GM08714 (cell line): ENCODE data around the gene RNF217.
"Not testable (repeated sequence)": the region's sequence is repeated elsewhere in the genome, so short reads cannot be mapped to it uniquely, and the experiment has no call there.

Experiments used
- H3K4me3 ChIP-seq: fragments of 200-500 bp; sonication (Bioruptor generic); 2 replicates; pipeline ENCODE4 v1.5.1; 2014; ENCODE audit warnings: mild to moderate bottlenecking, low read length, inconsistent platforms
- ZNF274 ChIP-seq: IDR thresholded peaks from 2 replicates; pipeline ENCODE4 v1.6.1; 2012; ENCODE audit warnings: mild to moderate bottlenecking, low read depth, low read length

RNF217 gene

DNA sequence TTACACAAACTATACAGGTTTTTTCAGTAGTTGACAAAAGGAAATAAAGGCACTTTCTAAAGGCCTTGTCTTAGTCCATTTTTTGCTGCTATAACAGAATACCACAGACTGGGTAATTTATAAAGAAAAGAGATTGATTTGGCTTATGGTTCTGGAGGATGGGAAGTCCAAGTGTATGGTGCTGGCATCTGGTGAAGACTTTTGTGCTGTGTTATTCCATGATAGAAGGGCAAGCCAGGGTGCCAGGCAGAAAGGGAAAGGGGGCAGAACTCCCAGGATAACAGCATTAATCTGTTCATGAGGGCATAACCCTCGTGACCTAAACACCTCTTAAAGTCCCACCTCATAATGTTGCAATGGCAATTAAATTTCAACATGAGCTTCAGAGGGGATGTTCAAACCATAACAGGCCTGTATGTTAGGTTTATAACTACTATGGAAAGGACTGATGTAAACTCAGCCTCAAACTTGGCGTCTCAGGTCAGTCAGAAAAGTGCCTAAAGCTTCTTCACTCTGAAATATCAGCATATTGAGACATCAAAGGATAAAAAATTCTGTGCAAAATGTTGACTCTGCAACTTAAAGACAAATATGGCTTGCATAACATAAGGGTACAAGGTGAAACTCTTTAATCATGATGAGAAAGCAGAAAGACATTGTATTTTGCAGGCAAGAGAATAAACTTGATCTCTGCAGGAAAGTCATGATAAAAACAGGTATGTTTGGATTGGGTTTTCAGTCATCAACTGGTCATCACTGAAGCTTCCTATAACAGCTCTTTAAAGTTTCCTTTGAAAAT, 42.8 kb downstream of the RNF217 start:
- TF ChIP-seq ZNF274 = no peak
- H3K4me3 ChIP-seq = no peak overlapping the region

DNA sequence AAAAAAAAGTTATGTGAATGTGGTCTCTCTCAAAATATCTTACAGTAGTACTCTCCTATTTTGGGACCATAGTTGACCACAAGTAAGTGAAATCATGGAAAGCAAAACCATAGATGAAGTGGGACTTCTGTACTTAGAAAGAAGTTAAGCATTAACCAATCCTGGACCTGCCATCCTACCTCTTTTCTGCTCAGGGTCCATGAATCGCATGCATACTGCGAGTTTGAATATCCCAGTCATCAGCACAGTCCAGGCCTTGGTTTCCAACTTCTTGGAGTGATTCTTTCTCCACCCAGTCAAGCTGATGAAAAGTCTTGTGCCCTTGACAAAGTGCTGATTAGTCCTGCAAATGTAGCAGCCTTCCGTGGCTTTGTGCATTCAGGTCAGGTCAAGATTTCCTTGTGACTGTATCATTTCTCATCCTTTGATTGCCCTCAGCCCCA, 46.0 kb downstream of the RNF217 start:
- TF ChIP-seq ZNF274 = no peak
- H3K4me3 ChIP-seq = no peak overlapping the region

DNA sequence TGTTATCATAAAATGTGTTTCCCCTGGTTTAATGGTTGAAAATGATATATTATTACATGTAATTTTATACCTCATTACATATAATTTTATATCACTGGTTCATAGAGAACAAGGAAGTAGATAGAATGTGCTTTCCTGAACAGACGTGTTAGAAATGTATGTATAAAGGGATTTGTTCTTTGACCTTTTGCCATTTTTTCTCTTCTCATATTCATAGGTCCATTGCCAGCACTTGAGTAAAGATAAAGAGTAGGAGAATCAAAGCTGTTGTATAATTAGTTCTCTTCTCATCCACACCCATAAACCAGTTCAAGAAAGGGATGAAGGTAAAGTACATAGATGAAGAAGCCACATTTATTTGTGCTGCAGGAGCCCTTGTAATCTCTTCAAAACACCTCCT, 46.7 kb downstream of the RNF217 start:
- TF ChIP-seq ZNF274 = no peak
- H3K4me3 ChIP-seq = no peak overlapping the region

DNA sequence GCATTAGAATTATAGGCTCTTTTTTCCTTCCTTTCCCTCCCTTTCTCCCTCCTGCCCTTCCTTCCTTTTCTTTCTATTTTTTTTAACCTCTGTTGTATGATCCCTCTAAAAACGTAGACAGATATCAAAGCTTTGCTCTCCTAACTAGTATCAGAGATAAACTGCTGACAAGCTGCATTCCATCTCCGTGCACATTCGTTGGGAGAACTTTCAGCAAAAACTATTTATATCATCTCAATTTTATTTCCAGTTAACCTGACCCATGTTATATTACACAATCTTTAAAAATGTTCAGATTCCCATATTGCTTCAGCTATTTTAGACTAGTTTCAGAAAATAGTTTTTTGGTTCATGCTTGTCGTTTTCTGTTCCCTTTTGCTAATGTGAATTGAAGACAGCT, 47.3 kb downstream of the RNF217 start:
- H3K4me3 ChIP-seq = no peak overlapping the region
- TF ChIP-seq ZNF274 = no peak

DNA sequence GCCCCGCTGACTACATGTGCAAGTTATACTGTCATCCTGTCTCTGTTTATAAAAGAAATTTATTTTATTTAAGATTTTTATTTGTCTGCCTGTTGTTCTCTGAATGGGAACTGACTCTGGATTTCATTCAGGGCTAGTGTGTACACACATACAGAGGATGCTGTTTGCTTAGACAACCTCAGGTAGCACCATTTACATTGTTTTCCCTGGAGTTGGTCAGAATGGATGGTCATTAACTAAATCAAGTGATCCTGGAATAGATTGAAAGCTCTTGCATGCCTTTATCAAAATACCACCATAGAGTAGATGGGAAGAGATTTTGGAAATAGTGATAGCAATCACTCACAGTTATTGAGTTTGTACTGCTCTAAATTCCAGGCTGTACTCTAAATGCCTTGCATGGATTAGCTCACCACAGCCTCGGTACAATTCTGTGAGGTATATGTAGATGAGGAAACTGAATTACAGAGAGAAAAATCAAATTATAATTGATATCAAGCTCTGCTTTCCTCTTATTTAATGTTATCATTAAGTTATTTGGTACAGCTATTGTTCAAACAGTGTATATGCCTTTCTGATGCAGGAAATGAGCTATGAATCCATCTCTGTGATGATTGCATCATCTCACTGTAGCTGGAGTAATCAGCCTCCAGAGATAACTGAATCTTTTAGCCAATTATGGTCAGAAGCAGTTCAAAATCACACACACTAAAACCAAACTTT, 51.9 kb downstream of the RNF217 start:
- no peak for TF ChIP-seq ZNF274
- H3K4me3 ChIP-seq = no peak overlapping the region

DNA sequence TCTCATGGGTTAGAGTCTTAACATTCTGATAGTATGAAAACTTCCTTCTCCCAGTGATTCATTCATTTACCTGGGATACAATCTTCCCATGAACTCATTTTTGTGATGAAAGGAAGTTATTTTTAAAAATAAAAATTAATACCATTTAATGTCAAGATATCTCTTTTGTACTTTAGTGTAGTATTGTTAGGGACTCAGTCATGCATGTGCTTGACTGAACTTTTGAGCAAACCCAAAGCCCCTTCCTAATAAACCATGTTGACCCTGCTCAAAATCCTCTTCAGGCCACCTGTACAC, 52.4 kb downstream of the RNF217 start:
- no peak for TF ChIP-seq ZNF274
- H3K4me3 ChIP-seq = no peak overlapping the region

DNA sequence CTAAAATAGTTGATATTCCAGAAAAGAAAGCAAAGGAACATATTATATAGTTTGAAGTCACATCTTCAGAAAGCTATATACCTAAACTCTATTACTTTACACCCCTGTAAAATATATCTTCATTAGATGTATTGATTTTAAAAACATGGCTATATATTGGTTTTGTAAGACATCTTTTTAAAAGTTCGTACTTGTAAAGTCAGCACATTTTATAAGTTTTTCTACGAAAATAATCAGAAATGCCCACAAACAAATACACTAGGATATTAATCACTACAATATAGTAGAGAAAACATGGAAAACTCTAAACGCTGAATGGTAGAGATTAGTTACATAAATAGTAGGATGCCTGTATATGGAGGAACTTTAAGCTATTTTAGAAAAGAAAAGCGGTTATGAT, 52.9 kb downstream of the RNF217 start:
- H3K4me3 ChIP-seq = no peak overlapping the region
- TF ChIP-seq ZNF274 = no peak

DNA sequence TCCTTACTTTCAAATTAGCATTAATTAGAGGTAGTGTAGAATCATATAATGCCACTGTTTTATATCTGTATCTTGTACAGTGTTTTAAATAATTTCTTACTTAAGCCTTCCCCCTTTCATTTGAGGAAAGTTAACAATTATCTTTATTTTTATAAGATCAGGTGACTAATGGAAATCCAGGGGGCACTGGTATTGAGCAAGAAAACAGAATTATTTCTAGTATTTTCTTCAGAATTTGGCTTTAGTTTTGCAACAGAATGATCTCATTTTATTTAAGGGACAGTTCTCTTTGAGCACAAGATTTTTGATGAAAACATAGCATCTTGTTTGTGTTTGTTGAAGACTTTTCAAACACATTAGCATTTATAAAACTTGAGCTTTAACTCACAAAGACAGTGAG, 55.9 kb downstream of the RNF217 start:
- no peak overlapping the region for H3K4me3 ChIP-seq
- TF ChIP-seq ZNF274 = no peak

DNA sequence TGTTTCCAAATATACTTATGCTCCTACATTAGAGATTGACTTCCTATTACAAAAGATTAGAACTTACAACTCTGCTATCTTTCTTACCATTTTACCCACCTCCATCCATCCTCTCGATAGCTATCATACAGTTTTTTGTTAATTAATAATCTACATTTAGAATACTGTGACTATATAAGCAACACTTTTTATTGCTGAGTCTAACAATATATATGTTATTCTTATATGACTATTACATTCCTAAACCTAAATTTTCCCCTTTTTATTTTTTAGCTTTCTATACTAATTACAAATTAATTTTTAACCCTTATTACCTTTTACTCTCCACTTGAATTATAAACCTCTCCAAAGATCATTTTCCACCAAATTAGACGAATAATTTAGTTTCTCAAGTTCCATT, 57.0 kb downstream of the RNF217 start:
- TF ChIP-seq ZNF274 = no peak
- no peak overlapping the region for H3K4me3 ChIP-seq

DNA sequence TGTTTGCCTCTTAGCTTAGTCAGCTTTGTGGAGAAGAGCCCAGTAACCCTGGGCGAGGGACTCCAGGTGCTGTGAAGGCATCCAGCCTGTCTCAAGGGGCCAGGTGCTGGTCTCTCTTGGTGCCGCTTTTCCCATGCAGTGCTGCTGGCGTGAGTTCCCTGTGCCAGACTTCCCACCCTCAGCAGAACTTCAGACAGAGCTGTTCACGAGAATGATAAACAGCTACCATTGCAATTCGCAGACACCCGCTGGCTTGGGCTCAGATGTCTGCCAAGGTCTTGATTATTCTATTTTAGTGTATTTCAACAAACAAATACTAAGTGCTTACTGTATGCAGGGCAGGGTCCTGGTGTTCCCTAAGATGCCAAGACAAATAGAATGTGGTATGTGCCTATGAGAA, 57.7 kb downstream of the RNF217 start:
- no peak for TF ChIP-seq ZNF274
- no peak overlapping the region for H3K4me3 ChIP-seq

DNA sequence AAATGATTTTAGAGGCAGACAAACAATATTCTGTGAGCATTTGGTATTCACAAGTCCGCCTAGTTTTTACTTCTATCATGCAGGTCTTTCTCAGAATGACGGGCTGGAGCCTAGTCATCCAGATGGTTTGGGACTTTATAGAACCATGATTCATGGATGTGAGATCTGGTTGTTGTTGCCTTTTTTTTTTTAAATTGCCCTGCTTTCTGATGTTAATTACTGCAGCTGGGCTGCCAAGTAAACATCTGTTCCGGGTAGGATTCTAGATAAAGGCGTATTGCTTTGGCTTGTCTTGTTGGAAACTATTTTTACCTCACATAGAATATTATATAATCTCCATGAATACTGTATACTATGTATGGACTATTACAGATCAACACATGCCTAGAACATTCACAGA, 58.1 kb downstream of the RNF217 start:
- no peak overlapping the region for H3K4me3 ChIP-seq
- no peak for TF ChIP-seq ZNF274

DNA sequence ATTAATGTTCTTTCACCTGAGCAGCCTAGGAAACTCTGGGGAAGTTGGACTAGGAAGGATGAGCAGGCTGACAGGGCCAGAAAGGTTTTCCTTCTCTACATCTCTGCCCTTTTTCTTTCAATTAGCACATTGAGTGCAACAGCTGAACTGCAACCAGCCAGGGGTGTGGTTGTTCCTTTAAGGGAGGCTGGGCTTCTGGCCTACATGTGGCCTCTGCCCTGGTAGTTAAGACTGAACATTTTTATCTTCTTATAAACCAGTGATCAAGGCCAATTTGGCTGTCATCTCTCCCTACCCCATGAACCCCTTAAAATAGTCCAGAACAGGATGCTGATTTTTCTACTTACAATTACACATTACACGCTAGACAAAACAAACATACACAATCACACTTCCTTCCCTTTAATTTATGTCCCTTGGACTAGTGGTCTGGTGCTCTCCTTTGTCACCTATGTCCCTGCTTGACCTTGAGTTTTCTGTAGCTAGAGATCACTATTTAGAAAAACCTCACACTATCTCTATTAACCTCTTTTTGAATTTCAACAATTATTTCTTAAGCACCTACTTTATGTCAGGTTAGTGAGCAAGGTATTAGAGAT, 60.3 kb downstream of the RNF217 start:
- H3K4me3 ChIP-seq = no peak overlapping the region
- TF ChIP-seq ZNF274 = no peak

DNA sequence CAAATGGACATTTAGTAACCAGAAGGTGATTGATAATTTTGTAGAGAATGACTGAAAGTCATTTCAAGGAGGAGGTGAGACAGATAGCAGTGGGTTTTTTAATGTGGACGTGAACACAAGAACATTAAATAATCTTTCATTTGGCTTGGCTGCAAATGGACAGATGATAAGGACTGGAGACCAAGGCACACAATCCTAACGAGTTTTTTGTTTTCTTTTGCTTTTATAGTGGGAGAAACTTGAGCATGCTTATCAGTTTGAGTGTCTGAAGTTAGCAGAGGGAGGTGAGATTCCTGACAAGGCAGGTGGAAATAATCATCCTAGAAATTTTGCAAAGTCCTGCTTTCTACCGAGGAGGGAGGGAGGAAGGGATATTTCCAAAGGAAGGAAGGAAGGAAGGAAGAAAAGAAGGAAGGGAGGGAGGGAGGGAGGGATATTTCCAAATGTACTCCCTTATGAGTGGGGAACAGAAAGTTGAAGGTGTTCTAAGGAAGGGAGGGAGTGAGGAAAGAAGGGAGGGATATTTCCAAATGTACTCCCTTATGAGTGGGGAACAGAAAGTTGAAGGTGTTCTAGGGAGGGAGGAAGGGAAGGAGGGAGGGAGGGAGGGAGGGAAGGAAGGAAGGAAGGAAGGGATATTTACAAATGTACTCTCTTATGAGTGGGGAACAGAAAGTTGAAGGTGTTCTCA, 63.1 kb downstream of the RNF217 start:
- TF ChIP-seq ZNF274 = no peak
- H3K4me3 ChIP-seq = no peak overlapping the region

DNA sequence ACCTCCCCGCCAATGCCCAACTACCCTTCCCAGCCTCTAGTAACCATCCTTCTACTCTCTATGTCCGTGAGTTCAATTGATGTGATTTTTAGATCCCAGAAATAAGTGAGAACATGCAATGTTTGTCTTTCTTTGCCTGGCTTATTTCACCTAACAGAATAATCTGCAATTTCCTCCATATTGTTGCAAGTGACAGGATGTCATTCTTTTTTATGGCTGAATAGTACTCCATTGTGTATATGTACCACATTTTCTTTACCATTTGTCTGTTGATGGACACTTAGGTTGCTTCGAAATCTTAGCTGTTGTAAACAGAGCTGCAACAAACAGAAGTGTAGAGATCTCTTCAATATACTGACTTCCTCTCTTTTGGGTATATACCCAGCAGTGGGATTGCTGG, 65.0 kb downstream of the RNF217 start:
- TF ChIP-seq ZNF274 = no peak
- H3K4me3 ChIP-seq = no peak overlapping the region

DNA sequence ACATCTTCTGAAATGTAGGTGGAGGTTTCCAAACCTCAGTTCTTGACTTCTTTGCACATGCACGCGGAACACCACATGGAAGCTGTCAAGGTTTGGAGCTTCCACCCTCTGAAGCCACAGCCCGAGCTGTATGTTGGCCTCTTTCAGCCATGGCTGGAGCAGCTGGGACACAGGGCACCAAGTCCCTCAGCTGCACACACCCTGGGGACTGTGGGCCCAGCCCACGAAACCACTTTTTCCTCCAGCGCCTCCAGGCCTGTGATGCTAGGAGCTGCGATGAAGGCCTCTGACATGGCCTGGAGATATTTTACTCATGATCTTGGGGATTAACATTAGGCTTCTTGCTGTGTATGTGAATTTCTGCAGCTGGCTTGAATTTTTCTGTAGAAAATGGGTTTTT, 68.7 kb downstream of the RNF217 start:
- TF ChIP-seq ZNF274 = no peak
- no peak overlapping the region for H3K4me3 ChIP-seq

DNA sequence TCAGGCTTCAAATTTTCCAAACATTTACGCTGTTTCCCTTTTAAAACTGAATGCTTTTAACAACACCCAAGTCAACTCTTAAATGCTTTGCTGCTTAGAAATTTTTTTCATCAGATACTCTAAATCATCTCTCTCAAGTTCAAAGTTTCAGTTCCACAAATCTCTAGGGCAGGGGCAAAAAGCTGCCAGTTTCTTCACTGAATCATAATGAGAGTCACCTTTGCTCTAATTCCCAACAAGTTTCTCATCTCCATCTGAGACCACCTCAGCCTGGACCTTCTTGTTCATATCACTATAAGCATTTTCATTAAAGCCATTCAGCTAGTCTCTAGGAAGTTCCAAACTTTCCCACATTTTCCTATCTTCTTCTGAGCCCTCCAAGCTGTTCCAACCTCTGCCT, 69.1 kb downstream of the RNF217 start:
- TF ChIP-seq ZNF274 = no peak
- H3K4me3 ChIP-seq = no peak overlapping the region

DNA sequence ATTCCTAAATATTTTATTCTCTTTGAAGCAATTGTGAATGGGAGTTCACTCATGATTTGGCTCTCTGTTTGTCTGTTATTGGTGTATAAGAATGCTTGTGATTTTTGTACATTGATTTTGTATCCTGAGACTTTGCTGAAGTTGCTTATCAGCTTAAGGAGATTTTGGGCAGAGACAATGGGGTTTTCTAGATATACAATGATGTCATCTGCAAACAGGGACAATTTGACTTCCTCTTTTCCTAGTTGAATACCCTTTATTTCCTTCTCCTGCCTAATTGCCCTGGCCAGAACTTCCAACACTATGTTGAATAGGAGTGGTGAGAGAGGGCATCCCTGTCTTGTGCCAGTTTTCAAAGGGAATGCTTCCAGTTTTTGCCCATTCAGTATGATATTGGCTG, 72.7 kb downstream of the RNF217 start:
- H3K4me3 ChIP-seq = not testable (repeated sequence)

DNA sequence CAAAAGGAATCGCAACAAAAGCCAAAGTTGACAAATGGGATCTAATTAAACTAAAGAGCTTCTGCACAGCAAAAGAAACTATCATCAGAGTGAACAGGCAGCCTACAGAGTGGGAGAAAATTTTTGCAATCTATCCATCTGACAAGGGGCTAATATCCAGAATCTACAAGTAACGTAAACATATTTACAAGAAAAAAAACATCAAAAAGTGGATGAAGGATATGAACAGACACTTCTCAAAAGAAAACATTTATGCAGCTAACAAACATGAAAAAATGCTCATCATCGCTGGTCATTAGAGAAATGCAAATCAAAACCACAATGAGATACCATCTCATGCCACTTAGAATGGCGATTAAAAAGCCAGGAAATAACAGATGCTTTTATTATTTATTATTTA, 74.2 kb downstream of the RNF217 start:
- H3K4me3 ChIP-seq = not testable (repeated sequence)
